Stomach (tissue), 9 donors: ENCODE data around the gene SLC32A1. TPM values are rescaled to one million over a fixed set of nuclear protein-coding genes. Genes with fewer than 3 reads are reported as not detected.

Experiments used
- DNase-seq, 2 donors: peaks; one replicate each; pipeline versions ENCODE4 v3.0.0 to v3.0.0-alpha.2; 2013 to 2019
- H3K27ac ChIP-seq, 5 donors: fragments of 200-600 bp in 4 of 5; sonication (generic) in 4 of 5; one replicate each; pipeline ENCODE4 v1.5.1; 2013 to 2019; ENCODE audit warnings: mild to moderate bottlenecking in 1 of 5, moderate library complexity in 1 of 5
- H3K27me3 ChIP-seq, 3 donors: fragments of 200-600 bp; sonication (generic); one replicate each; pipeline ENCODE4 v1.5.1; 2017 to 2019; ENCODE audit warnings: mixed run types in 1 of 3
- H3K36me3 ChIP-seq, 4 donors: fragments of 200-600 bp; sonication (generic); 1 replicate in 3 of 4; 2 replicates in 1 of 4; pipeline ENCODE4 v1.5.1; 2016 to 2019
- H3K4me1 ChIP-seq, 4 donors: fragments of 200-600 bp; sonication (generic); one replicate each; pipeline ENCODE4 v1.5.1; 2016 to 2019
- H3K4me3 ChIP-seq, 4 donors: fragments of 200-600 bp; sonication (generic) in 3 of 4; one replicate each; pipeline ENCODE4 v1.5.1; 2016 to 2019; ENCODE audit warnings: mild to moderate bottlenecking in 1 of 4
- H3K9me3 ChIP-seq, 4 donors: fragments of 200-600 bp; sonication (generic); one replicate each; pipeline ENCODE4 v1.5.1; 2016 to 2019
- EP300 ChIP-seq: sonication (generic); formaldehyde crosslinking; IDR thresholded peaks from one replicate; pipeline ENCODE4 v1.6.1; 2017; ENCODE audit warnings: antibody characterized with exemption
- POLR2A ChIP-seq, 4 donors: fragments of 450-650 bp; IDR thresholded peaks; one replicate each; pipeline ENCODE4 v1.6.1; 2016; ENCODE audit warnings: antibody characterized with exemption in 4 of 4, control low read depth in 2 of 4, mild to moderate bottlenecking in 1 of 4, moderate library complexity in 1 of 4
- POLR2AphosphoS5 ChIP-seq, 3 donors: sonication (generic); formaldehyde crosslinking; IDR thresholded peaks; one replicate each; pipeline ENCODE4 v1.6.1; 2016; ENCODE audit warnings: antibody characterized with exemption in 3 of 3
- WGBS, 5 donors: extraction: QIAGEN DNeasy Blood & Tissue Kit in 3 of 5; methylation state at CpG; one replicate each; pipeline versions ENCODE4 v1.1.5 to v1.1.7; 2013 to 2018; 5-methylcytosine and 5-hydroxymethylcytosine counted together
- intact Hi-C: fragments of 100-400 bp; cut with DNase I; formaldehyde crosslinking; loops from one replicate; pipeline ENCODE4 v1.15.1; 2023; ENCODE audit warnings: low total_unique reads
- polyA plus RNA-seq, 3 donors: library from polyadenylated mRNA; stranded (reverse); fragments of 200-250 nt; gene quantifications; one replicate each; pipeline ENCODE4 v1.2.3, GENCODE V29; 2013
- total RNA-seq, 5 donors: library from RNA; depleted of rRNA; stranded (reverse); fragments of >200 nt; gene quantifications; one replicate each; pipeline versions ENCODE4 v1.1.0 to v1.2.3, GENCODE V29; 2014 to 2016
- TF ChIP-seq, protein P1 (sequence below), 7 experiments: fragments of 450-650 bp in 4 of 7; fragments of 200-600 bp in 3 of 7; sonication (generic) in 3 of 7; IDR thresholded peaks; one replicate each; pipeline ENCODE4 v1.5.1; 2016 to 2019; ENCODE audit warnings: antibody characterized with exemption in 7 of 7, control low read depth in 2 of 7, mild to moderate bottlenecking in 1 of 7
- donor health status: healthy with polysubstance abuse.
- donor health status: Bipolar disorder and iron deficiency.
- donor health status: healthy.

Gene SLC32A1
- total and polyA plus RNA-seq, 8 donors: not detected

DNA sequence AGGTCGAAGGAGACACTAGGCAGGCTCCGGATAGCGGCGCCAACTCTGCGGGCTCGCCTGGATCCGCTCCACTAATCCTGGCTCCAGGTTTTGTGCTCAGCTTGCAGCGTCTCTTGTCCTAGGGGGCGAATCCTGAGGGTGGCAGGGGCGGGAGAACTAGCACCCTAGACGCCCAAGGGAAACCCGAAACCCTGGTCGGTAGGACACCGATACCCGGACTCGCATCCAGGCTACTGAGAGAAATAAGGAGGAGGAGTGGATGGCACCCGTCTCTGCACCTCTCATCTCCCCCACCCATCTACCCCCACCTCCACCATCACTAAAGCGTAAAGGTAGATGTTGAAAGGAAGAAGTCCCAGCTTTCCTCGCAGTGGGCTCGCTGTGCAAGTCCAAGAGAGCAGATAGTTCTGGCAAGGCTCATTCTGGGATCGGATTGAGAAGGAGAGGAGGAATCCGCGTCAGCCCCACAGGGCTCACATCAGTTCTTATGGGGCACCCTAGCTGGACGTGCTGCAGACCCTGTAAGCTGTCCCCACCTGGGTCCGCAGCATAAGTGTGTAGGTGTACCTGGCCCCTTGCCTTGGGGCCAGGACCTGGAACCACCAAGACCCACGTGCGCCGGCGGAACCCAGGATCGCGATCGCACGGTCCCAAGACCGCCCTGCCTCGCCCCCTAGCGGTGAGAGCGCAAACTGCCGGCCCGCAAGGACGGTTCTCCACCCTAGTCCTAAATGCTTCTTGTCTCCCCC, 6.9 kb downstream of the SLC32A1 start:
- no peak overlapping the region for H3K27ac ChIP-seq
- H3K4me1 ChIP-seq: peaks cover 17 to 47% (median 37%) of the 10 kb centered on the region in 4 donors
- H3K4me3 ChIP-seq: peak overlapping the region; percentile 24 to 43 (median 32)
- H3K36me3 ChIP-seq: no peaks in the 10 kb centered on the region
- intact Hi-C loops: no loop called here
- H3K9me3 ChIP-seq: peaks cover 0 to 11% (median 0%) of the 10 kb centered on the region in 4 donors
- WGBS, 5 donors: 1 to 3% (median 1%) methylated on average over 31 to 40 of the region's 40 CpGs
- TF ChIP-seq POLR2AphosphoS5 (IDR thresholded peaks at IDR 0.05): no peak
- TF ChIP-seq, protein P1, sequence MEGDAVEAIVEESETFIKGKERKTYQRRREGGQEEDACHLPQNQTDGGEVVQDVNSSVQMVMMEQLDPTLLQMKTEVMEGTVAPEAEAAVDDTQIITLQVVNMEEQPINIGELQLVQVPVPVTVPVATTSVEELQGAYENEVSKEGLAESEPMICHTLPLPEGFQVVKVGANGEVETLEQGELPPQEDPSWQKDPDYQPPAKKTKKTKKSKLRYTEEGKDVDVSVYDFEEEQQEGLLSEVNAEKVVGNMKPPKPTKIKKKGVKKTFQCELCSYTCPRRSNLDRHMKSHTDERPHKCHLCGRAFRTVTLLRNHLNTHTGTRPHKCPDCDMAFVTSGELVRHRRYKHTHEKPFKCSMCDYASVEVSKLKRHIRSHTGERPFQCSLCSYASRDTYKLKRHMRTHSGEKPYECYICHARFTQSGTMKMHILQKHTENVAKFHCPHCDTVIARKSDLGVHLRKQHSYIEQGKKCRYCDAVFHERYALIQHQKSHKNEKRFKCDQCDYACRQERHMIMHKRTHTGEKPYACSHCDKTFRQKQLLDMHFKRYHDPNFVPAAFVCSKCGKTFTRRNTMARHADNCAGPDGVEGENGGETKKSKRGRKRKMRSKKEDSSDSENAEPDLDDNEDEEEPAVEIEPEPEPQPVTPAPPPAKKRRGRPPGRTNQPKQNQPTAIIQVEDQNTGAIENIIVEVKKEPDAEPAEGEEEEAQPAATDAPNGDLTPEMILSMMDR (IDR thresholded peaks at IDR 0.05): peak in 6 of 7 experiments; percentile 61 to 98 (median 90)
- no peak for TF ChIP-seq POLR2A (IDR thresholded peaks at IDR 0.05)
- H3K27me3 ChIP-seq: peaks cover 47 to 100% (median 80%) of the 10 kb centered on the region in 3 donors
- DNase-seq: peak; percentile 70 to 85

DNA sequence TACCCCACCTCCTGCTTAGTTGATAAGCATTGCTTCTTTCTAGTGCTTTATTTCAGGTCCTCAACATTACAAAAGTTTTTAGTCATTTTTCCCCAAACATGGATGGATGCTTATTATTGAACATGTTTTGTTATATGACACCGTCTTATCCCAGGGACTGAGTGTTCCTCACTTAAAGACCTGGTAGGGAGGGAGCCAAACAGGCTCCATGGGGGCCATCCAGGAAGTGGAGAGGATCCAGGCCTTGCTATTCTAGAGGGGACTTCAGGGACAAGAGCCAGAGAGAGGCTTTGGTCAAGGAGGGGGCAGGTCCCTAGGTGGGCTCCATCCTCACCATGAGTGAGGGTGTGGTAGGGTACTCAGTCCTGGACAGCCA, 7.4 kb downstream of the SLC32A1 start:
- H3K4me3 ChIP-seq: peak overlapping the region in 2 of 4 donors; percentile 36 to 43
- TF ChIP-seq POLR2A (IDR thresholded peaks at IDR 0.05): no peak
- TF ChIP-seq POLR2AphosphoS5 (IDR thresholded peaks at IDR 0.05): no peak
- H3K9me3 ChIP-seq: peaks cover 0 to 11% (median 0%) of the 10 kb centered on the region in 4 donors
- peaks cover 17 to 45% (median 36%) of the 10 kb centered on the region in 4 donors for H3K4me1 ChIP-seq
- no peak for DNase-seq
- no peak overlapping the region for H3K27ac ChIP-seq
- H3K27me3 ChIP-seq: peaks cover 41 to 100% (median 80%) of the 10 kb centered on the region in 3 donors
- intact Hi-C loops: no loop called here
- H3K36me3 ChIP-seq: no peaks in the 10 kb centered on the region
- WGBS, 5 donors: 33 to 69% (median 52%) methylated on average over 1 of the region's 1 CpG

DNA sequence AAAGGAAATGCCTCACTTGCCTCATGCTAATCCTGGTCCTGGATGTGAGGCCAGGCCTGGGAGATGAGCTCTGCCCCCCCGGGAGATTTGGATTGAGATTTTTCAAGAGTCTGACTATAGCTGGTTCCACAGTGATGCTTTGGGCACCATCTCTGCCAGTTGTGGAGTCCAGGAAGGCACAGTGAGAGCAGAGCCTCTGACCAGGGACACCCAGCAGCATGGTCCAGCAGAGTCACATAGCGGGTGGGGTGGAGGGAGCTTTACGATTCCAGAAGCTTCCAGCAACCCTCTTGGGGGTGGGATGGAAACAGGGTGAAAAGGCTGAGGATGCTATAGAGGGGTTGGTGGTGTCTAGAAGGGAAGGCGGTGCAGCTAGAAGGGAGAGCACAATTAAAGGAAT, 8.7 kb downstream of the SLC32A1 start:
- peaks cover 17 to 35% (median 28%) of the 10 kb centered on the region in 4 donors for H3K4me1 ChIP-seq
- peaks cover 31 to 100% (median 68%) of the 10 kb centered on the region in 3 donors for H3K27me3 ChIP-seq
- no peak overlapping the region for H3K4me3 ChIP-seq
- H3K27ac ChIP-seq: no peak overlapping the region
- no peak for DNase-seq
- intact Hi-C loops: no loop called here
- H3K36me3 ChIP-seq: no peaks in the 10 kb centered on the region
- 71 to 84% (median 73%) methylated on average over 4 of the region's 4 CpGs for WGBS, 5 donors
- H3K9me3 ChIP-seq: peaks cover 0 to 4% (median 0%) of the 10 kb centered on the region in 4 donors
- TF ChIP-seq POLR2A (IDR thresholded peaks at IDR 0.05): no peak
- no peak for TF ChIP-seq POLR2AphosphoS5 (IDR thresholded peaks at IDR 0.05)
- TF ChIP-seq, protein P1 (IDR thresholded peaks at IDR 0.05): no peak
- TF ChIP-seq EP300: no peak

DNA sequence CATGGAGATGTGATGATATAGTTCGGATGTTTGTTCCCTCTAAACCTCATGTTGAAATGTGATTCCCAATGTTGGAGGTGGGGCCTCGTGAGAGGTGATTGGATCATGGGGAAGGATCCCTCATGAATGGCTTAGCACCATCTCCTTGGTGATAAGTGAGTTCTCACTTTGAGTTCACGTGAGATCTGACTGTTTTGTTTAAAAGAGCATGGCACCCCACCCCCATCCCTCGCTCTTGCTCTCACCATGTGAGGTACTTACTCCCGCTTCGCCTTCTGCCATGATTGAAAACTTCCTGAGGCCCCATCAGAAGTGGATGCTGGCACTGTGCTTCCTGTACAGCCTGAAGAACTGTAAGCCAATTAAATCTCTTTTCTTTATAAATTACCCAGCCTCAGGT, 10.9 kb downstream of the SLC32A1 start:
- intact Hi-C loops: loop anchor here (5.0 kb wide), 1 partner anchor 93 kb away; no protein-coding TSS in a partner anchor

More for the DNA sequence above, 10.9 kb downstream of the SLC32A1 start:
- Histone ChIP-seq H3K4me3 (no peak overlapping the region), H3K36me3 (no peaks in the 10 kb centered on the region), H3K9me3 (no peaks in the 10 kb centered on the region), H3K27me3 (peaks cover 11 to 97% (median 47%) of the 10 kb centered on the region in 3 donors), H3K27ac (no peak overlapping the region), H3K4me1 (peaks cover 13 to 18% (median 17%) of the 10 kb centered on the region in 4 donors)
- DNase-seq: no peak
- WGBS, 5 donors: 41 to 50% (median 48%) methylated on average over 6 of the region's 6 CpGs
- TF ChIP-seq, protein P1 (IDR thresholded peaks at IDR 0.05): no peak
- TF ChIP-seq POLR2AphosphoS5 (IDR thresholded peaks at IDR 0.05): no peak
- no peak for TF ChIP-seq POLR2A (IDR thresholded peaks at IDR 0.05)
- no peak for TF ChIP-seq EP300
